Mucosa of rectum (tissue), 2 donors: Measurements from ENCODE around the gene PDPK1.
A peak's percentile ranks its signal among the peaks of the same experiment; 100 is the strongest.
"Not testable (repeated sequence)": the region's sequence is repeated elsewhere in the genome, so short reads cannot be mapped to it uniquely, and the experiment has no call there.

Experiments
- H3K27ac ChIP-seq, 2 donors: one replicate each; pipeline ENCODE4 v1.7.0; 2013; ENCODE audit warnings: inconsistent platforms in 2 of 2, low read depth in 2 of 2, low read length in 2 of 2
- H3K27me3 ChIP-seq, 2 donors: one replicate each; pipeline ENCODE4 v1.7.0; 2013; ENCODE audit warnings: low read length in 2 of 2; ENCODE audit not compliant: control insufficient read depth in 2 of 2, insufficient read depth in 2 of 2
- H3K36me3 ChIP-seq, 2 donors: one replicate each; pipeline ENCODE4 v1.7.0; 2013; ENCODE audit warnings: low read length in 2 of 2; ENCODE audit not compliant: control insufficient read depth in 2 of 2, insufficient read depth in 2 of 2
- H3K4me1 ChIP-seq, 2 donors: one replicate each; pipeline ENCODE4 v1.7.0; 2013; ENCODE audit warnings: low read length in 2 of 2, mild to moderate bottlenecking in 1 of 2; ENCODE audit not compliant: control insufficient read depth in 2 of 2, insufficient read depth in 2 of 2
- H3K4me3 ChIP-seq, 2 donors: one replicate each; pipeline ENCODE4 v1.7.0; 2013; ENCODE audit warnings: low read length in 2 of 2
- H3K9ac ChIP-seq, 2 donors: one replicate each; pipeline ENCODE4 v1.7.0; 2013; ENCODE audit warnings: low read length in 2 of 2, low read depth in 1 of 2, mild to moderate bottlenecking in 1 of 2
- H3K9me3 ChIP-seq, 2 donors: one replicate each; pipeline ENCODE4 v1.7.0; 2013; ENCODE audit warnings: low read length in 2 of 2; ENCODE audit not compliant: control insufficient read depth in 2 of 2
- donor health status: healthy.
- donor health status: Normal muscosa, but diverticular disease.

PDPK1 gene

DNA sequence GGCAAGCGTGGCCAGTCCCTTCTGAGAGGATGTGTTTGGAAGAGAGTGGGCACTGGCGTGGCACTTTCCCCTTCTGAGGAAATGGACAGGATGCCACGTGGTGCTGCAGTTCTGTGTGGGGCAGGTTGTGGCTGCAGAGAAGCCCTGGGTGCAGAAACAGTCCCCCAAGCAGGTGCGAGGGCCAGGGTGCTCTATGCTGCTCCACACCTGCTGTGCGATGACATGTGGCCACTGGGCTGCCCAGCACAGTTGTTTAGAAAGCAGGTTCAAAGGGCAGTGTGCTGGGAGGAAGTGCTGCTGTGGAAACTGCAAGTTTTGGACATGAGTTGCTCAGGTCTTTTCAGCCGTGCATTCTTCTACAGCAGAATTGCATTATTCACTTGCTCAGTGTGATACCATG is 3.6 kb downstream of the PDPK1 start:
- not testable (repeated sequence) for H3K36me3 ChIP-seq, H3K27me3 ChIP-seq, H3K9ac ChIP-seq, H3K9me3 ChIP-seq, H3K4me3 ChIP-seq, H3K27ac ChIP-seq
- H3K4me1 ChIP-seq, result peaks cover 19 to 25% of the 10 kb centered on the region in 2 donors

- not testable (repeated sequence) for H3K4me3 ChIP-seq, H3K27ac ChIP-seq, H3K9ac ChIP-seq, H3K27me3 ChIP-seq, H3K9me3 ChIP-seq, H3K36me3 ChIP-seq
- peaks cover 11 to 22% of the 10 kb centered on the region in 2 donors for H3K4me1 ChIP-seq
Measured at GRCh38 chr16:2543771-2544170, 6.0 kb downstream of the PDPK1 start.

DNA sequence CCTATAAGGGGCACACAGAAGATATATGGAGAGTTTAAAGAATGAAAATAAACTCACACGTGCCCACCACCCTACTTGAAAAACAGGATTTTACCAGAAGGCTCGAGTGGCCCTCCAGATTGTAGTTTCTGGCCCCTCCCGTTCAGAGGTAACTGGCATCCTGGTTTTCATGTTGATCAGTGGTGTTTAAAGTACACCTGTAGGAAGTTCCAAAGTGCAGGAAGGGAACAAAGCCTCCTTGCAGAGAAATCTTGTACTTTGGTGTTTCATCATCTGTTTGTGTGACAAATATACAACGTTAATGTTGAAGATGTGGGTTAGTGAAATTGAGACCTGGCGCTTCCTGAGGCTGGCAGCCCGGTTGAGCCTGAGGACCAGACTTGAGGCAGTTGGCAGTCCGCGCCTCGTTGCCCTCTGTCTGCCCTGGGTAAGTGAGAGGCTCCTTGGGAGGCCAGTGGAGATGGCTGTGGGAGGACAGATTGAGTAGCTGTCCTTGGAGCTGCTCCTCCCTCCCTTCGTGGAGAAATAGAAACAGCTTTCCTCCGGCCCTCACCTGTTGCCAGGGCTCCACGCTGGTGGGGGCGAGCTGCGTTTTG is 12.6 kb downstream of the PDPK1 start:
- H3K27ac ChIP-seq, H3K4me3 ChIP-seq, H3K9me3 ChIP-seq, H3K27me3 ChIP-seq, H3K4me1 ChIP-seq, H3K36me3 ChIP-seq, H3K9ac ChIP-seq: not testable (repeated sequence)

GRCh38 chr16:2551420-2551889 is 13.6 kb downstream of the PDPK1 start:
- H3K27ac ChIP-seq, H3K27me3 ChIP-seq, H3K36me3 ChIP-seq, H3K9me3 ChIP-seq, H3K4me1 ChIP-seq, H3K4me3 ChIP-seq: not testable (repeated sequence)
- peak overlapping the region in 1 of 2 donors; percentile 26 for H3K9ac ChIP-seq

DNA sequence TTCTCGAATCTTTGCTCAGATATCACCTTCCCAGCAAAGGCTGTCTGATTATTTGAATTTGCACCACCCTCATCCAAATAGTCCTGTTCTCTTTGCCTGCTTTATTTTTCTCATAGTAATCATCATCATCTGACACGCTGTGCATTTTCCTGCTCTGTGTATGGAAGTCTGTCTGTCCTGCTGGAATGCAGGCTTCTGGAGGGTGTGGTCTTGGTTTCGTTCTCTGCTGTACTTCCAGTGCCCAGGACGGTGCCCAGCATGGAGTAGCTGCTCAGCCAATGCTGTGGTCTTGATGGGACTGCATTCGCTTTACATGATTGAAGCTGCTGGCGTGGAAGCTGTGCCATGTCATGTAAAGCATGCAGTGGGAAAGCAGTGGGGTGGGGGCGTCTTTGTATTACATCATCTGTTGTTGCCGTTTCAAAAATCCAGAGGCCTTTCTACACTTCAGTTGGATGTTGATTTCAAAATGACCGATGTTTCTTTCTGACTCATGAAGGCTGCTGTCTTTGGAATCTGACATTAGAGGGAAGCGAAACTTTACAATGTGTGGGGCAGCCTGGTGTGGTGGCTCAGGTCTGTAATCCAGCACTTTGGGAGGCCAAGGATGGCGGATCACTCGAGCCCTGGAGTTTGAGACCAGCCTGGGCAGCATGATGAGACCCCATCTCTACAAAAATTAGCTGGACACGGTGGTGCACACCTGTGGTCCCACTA is 17.0 kb downstream of the PDPK1 start:
- H3K27me3 ChIP-seq, H3K4me3 ChIP-seq, H3K4me1 ChIP-seq, H3K9me3 ChIP-seq, H3K27ac ChIP-seq, H3K36me3 ChIP-seq, H3K9ac ChIP-seq: not testable (repeated sequence)

DNA sequence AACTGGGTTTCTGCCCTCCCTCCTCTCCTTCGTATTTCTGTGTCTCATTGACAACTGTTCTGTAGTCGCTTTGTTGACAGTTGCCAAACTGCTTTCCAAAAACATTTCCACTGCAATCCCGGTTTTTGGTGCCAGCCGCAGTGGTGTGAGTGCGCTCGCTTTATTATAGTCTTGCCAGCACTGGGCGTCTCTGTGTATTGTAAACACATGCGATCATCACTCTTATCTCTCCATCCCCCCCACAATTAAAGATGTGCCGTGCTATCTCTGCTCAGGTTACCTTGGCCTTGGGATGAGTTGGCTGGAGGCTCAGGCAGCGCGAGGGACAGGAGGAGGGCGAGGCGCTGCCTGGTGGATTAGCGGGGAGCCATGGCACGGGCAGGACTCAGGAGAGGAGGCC is 19.3 kb downstream of the PDPK1 start:
- not testable (repeated sequence) for H3K4me3 ChIP-seq, H3K4me1 ChIP-seq, H3K27me3 ChIP-seq, H3K9me3 ChIP-seq, H3K9ac ChIP-seq, H3K27ac ChIP-seq, H3K36me3 ChIP-seq

GRCh38 chr16:2560131-2560797 is 22.4 kb downstream of the PDPK1 start:
- not testable (repeated sequence) for H3K27me3 ChIP-seq, H3K4me1 ChIP-seq, H3K36me3 ChIP-seq, H3K9ac ChIP-seq, H3K9me3 ChIP-seq, H3K27ac ChIP-seq, H3K4me3 ChIP-seq

DNA sequence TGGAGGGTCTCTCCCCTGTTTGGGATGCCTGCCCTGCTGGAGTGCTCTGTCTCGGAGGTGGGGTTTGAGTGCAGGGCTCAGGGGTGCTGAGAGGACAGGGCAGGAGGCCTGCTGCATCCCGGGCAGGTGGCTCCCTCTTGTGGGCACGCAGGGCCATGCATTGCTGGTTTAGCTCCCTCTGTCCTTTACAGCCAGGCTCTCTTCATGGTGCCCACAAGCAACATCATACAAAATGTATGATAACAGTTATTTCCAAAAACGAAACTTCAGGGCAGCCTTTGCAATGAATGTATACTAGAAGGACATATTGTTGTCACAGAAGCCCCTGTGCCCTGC is 22.9 kb downstream of the PDPK1 start:
- H3K4me3 ChIP-seq, H3K9me3 ChIP-seq: not testable (repeated sequence)

DNA sequence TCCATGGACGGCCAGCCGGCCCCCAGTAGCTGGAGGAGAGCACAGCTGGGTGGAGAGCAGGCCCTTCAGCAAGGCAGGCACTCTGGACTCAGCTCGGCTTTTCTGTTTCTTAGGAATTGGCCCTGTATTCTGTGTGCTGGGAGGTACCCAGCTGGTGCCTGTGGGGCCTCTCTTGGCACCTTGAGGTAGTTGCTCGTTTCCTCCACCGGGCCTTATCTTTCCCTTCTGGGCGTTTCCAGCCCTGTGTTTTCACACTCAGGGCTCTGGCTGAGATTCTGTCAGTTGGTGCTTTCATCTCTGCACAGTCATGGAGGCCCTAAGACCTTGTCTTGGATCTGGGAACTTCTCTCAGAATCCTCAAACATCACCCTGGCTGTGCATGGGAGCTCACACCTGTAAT is 29.7 kb downstream of the PDPK1 start:
- not testable (repeated sequence) for H3K36me3 ChIP-seq, H3K4me1 ChIP-seq, H3K27me3 ChIP-seq, H3K4me3 ChIP-seq, H3K9ac ChIP-seq, H3K27ac ChIP-seq, H3K9me3 ChIP-seq

More for the DNA sequence above, 22.9 kb downstream of the PDPK1 start:
- H3K36me3 ChIP-seq, H3K27me3 ChIP-seq, H3K27ac ChIP-seq, H3K4me1 ChIP-seq, H3K9ac ChIP-seq: not testable (repeated sequence)

DNA sequence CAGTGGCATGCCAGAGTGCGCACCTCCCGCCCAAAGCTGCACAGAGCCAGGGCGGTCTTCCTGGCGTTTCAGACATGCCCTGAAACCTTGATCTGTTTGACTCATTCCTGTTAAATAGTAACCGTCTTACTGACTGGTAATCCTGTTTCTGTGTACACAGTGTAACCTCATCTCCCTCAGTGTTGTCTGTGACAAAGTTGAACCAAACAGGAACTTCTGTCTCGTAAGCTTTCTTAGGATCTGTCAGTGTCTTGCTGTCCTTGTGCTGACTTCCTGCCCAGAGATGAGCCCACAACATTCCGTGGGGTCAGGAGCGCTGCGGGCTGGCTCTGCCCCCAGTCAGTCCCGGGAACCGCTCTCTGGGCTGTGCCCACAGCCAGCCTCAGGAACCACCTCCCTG is 30.8 kb downstream of the PDPK1 start:
- H3K9me3 ChIP-seq, H3K36me3 ChIP-seq, H3K27ac ChIP-seq, H3K9ac ChIP-seq, H3K27me3 ChIP-seq, H3K4me3 ChIP-seq, H3K4me1 ChIP-seq: not testable (repeated sequence)
